ENCODE results near the gene ATP1A3.

DNA sequence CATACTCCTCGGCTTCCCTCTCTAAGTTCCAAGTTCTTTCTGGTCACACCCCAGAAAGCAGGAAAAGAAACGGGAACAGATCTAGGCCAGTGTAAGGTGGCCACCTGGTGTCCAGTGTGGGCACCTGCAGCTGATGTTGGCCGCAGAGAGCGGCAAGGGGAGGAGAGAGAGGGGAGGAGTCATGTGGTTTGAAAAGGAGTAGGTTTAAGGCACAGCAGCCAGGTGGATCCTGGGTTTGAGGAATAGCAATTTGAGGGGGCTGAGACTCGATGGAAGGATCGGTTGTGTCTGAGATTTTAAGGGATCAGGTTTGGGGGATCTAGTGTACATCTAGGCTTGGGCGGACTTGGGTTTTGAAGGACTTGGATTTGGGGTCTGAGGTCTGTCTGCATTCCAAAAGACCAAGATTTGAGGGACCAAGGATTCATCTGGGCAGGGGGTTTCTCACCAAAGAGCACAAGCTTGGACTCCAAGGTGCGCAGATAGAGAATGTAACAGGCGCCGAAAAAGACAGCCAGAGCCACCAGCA, 36.1 kb downstream of the ATP1A3 start:
- TF ChIP-seq CTCF (IDR thresholded peaks at IDR 0.05) (peak; percentile 62 to 91 (median 83)), POLR2A (IDR thresholded peaks at IDR 0.05) (no peak)
